NB4 (cell line): ENCODE results near the gene CHST1.

Source experiments
- DNase-seq: peaks from one replicate; pipeline ENCODE4 v3.0.0; 2010; ENCODE audit warnings: low read depth
- H3K4me3 ChIP-seq: one replicate; pipeline ENCODE4 v1.5.1; 2011; ENCODE audit warnings: mild to moderate bottlenecking, low read depth, low read length, moderate library complexity
- MAX ChIP-seq: IDR thresholded peaks from 2 replicates; pipeline ENCODE4 v1.6.1; 2011; ENCODE audit warnings: low read depth, low read length
- MYC ChIP-seq: IDR thresholded peaks from 2 replicates; pipeline ENCODE4 v1.6.1; 2011; ENCODE audit warnings: low read depth, low read length
- POLR2A ChIP-seq: IDR thresholded peaks from 2 replicates; pipeline ENCODE4 v1.6.1; 2011; ENCODE audit warnings: mild to moderate bottlenecking; ENCODE audit not compliant: insufficient read length; ENCODE audit errors: extremely low read depth
- TF ChIP-seq, protein P1 (sequence below): IDR thresholded peaks from one replicate; pipeline ENCODE4 v1.5.1; 2012; ENCODE audit warnings: low read depth, low read length

CHST1 gene

DNA sequence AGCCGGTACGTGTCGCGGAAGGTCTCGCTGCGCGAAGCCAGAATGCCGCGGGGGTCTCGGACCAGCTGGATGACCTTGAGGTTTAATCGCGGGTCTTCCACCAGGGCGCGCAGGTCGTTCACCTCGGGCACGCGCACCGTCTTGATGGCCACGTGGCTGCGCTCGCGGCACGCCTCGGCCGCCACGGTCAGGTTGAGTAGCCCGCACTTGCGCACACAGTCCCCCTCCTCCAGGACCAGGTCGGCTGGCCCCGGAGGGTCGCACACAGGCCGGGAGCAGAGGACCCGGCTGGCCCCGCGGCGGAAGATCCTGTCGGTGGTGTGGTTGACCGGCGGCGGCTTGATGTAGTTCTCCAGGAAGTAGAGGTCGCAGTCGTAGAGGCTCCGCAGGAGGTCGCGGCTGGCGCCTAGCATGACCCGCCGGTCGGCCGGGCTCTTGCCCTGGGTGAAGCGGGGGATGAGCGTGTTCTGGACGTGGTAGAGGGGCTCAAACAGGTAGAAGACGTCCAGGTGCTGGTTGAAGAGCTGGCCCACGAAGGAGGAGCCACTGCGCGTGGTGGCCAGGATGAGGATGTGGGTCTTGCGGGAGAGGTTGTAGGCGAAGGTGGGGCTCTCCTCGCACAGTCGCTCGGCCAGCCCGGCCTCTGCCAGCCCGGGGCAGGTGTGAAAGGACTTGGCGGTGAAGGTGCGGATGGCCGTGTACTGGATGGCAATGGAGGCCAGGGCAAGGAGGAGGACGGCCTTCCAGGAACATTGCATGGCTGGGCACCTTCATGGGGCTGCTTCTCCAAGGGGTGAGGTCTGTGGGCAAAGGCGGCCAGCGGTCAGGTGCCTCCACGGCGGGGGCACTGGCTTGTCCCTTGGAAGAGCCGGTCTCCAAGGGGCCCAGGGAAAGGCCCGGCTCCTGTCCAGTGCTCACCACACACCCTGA, 15.0 kb downstream of the CHST1 start:
- DNase-seq = no peak
- TF ChIP-seq, protein P1, sequence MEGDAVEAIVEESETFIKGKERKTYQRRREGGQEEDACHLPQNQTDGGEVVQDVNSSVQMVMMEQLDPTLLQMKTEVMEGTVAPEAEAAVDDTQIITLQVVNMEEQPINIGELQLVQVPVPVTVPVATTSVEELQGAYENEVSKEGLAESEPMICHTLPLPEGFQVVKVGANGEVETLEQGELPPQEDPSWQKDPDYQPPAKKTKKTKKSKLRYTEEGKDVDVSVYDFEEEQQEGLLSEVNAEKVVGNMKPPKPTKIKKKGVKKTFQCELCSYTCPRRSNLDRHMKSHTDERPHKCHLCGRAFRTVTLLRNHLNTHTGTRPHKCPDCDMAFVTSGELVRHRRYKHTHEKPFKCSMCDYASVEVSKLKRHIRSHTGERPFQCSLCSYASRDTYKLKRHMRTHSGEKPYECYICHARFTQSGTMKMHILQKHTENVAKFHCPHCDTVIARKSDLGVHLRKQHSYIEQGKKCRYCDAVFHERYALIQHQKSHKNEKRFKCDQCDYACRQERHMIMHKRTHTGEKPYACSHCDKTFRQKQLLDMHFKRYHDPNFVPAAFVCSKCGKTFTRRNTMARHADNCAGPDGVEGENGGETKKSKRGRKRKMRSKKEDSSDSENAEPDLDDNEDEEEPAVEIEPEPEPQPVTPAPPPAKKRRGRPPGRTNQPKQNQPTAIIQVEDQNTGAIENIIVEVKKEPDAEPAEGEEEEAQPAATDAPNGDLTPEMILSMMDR = no peak
- TF ChIP-seq MYC (no peak), POLR2A (no peak), MAX (no peak)
- H3K4me3 ChIP-seq = no peak overlapping the region

- TF ChIP-seq, protein P1 = no peak
- no peak for TF ChIP-seq MAX
- no peak for TF ChIP-seq POLR2A
- no peak for TF ChIP-seq MYC
- no peak for DNase-seq
These were observed 15.8 kb downstream of the CHST1 start for GRCh38 chr11:45649544-45650165.

DNA sequence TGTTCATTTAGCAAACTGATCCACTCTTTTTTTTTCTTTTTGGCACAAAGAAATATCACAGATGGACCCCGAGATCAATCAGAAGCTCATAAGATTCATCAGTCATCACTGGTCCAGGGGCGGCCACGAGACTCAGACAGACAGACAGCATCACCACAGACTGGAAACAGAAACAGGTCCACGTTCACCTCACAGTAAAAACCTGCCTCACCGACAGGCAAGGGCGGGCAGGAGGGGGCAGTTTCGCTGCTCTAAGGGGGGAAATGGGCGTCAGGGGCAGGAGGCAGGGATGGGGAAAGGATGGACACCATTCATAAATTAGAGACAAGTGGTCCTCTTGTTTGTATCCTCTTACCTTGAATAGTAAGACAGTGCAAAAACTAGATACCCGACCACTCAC, 16.5 kb downstream of the CHST1 start:
- H3K4me3 ChIP-seq = no peak overlapping the region
- no peak for DNase-seq
- TF ChIP-seq MAX (no peak), POLR2A (no peak), MYC (no peak)
- TF ChIP-seq, protein P1 = no peak

More at GRCh38 chr11:45649544-45650165, 15.8 kb downstream of the CHST1 start:
- H3K4me3 ChIP-seq = no peak overlapping the region

GRCh38 chr11:45647786-45648185, 17.6 kb downstream of the CHST1 start:
- no peak overlapping the region for H3K4me3 ChIP-seq
- TF ChIP-seq POLR2A (no peak), MAX (no peak), MYC (no peak)
- TF ChIP-seq, protein P1 = no peak
- DNase-seq = no peak

DNA sequence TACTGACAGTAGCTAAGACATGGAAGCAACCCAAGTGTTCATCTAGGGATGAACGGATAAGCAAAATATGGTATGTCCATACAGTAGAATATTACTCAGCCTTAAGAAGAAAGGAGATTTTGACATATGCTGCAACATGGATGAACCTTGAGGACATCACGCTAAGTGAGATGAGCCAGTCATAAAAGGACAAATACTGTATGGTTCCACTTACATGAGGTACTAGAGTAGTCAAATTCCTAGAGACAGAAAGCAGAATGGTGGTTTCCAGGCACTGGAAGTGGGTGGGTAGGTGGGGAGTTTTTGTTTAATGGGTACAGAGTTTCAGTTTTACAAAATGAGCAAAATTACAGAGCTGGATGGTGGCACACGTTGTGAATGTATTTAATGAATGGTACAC, 18.1 kb downstream of the CHST1 start:
- TF ChIP-seq, protein P1 = no peak
- no peak for TF ChIP-seq POLR2A
- TF ChIP-seq MYC = no peak
- no peak for TF ChIP-seq MAX
- no peak overlapping the region for H3K4me3 ChIP-seq
- DNase-seq = no peak
